K562 (cell line): ENCODE results near the gene SLC35G4. TPM values are rescaled to one million over a fixed set of nuclear protein-coding genes. Genes with fewer than 3 reads are reported as not detected.

Experiments
- ATAC-seq: fragments of 200-7000 bp; cut with Tn5 transposase; 3 replicates; pipeline ENCODE4 v1.9.1; 2020; ENCODE audit warnings: moderate library complexity
- BruUV-seq: library from RNA; stranded (reverse); fragments of 400-500 nt; replicated peaks from 2 replicates; lab custom pipeline; 2021; lab: Mats Ljungman, UMichigan
- CTCF ChIA-PET: fragments of 300-600 bp; formaldehyde crosslinking; extraction: SDS; loops from one replicate; lab custom pipeline; 2021; ENCODE audit warnings: low intra/inter-chr PET ratio; lab: Yijun Ruan, JAX
- POLR2A ChIA-PET: fragments of 300-600, 350-650 bp; sonication (Branson Sonifier 250); formaldehyde crosslinking; extraction: SDS; loops from one replicate; lab custom pipeline; 2021; ENCODE audit warnings: antibody characterized with exemption, inconsistent platforms; lab: Yijun Ruan, JAX
- DNase-seq, 4 experiments: peaks; one replicate each; pipeline versions ENCODE4 v3.0.0 to v3.0.0-alpha.2; 2011 to 2018; ENCODE audit warnings: low spot score in 3 of 4, mixed read lengths in 3 of 4; ENCODE audit errors: extremely low read depth in 1 of 4
- FAIRE-seq: peaks from 2 replicates; lab custom pipeline; 2011; peaks lifted over from hg19 to GRCh38; lab: Jason Lieb, UNC
- H2AFZ ChIP-seq: 2 replicates; pipeline ENCODE4 v1.6.0; 2011; ENCODE audit warnings: low read depth, low read length, control low read depth, inconsistent platforms
- H3K27ac ChIP-seq: fragments of 200-600 bp; 3 replicates; pipeline ENCODE4 v1.8.0; 2011; ENCODE audit warnings: low read depth, mild to moderate bottlenecking, control low read depth, inconsistent platforms, low read length, moderate library complexity, mixed read lengths; ENCODE audit errors: extremely low read depth
- H3K27me3 ChIP-seq, 2 experiments: fragments of 300-600 bp in 1 of 2; 2 replicates in 1 of 2; 3 replicates in 1 of 2; pipeline versions ENCODE4 v1.6.0 to v1.8.0; 2011; ENCODE audit warnings: inconsistent platforms in 2 of 2, low read length in 2 of 2, mild to moderate bottlenecking in 1 of 2, mixed read lengths in 1 of 2, moderate library complexity in 1 of 2; ENCODE audit not compliant: control insufficient read depth in 2 of 2, insufficient read depth in 2 of 2
- H3K36me3 ChIP-seq: fragments of 300-600 bp; 3 replicates; pipeline ENCODE4 v1.8.0; 2011; ENCODE audit warnings: mild to moderate bottlenecking, low read length, inconsistent platforms; ENCODE audit not compliant: control insufficient read depth, insufficient read depth
- H3K4me1 ChIP-seq, 2 experiments: fragments of 200-600 bp in 1 of 2; replicated peaks in 1 of 2; 2 replicates in 1 of 2; 3 replicates in 1 of 2; pipeline versions ENCODE4 v1.5.1 to v1.8.0; 2011; ENCODE audit warnings: inconsistent platforms in 2 of 2, low read length in 2 of 2, mild to moderate bottlenecking in 1 of 2, mixed read lengths in 1 of 2, moderate library complexity in 1 of 2; ENCODE audit not compliant: control insufficient read depth in 2 of 2, insufficient read depth in 2 of 2
- H3K4me2 ChIP-seq: 2 replicates; pipeline ENCODE4 v1.6.1; 2011; ENCODE audit warnings: low read length, control low read depth, inconsistent platforms, mixed read lengths; ENCODE audit not compliant: insufficient read depth
- H3K4me3 ChIP-seq: fragments of 200-600 bp; sonication (generic), shearing (Covaris generic); 2 replicates; pipeline ENCODE4 v1.5.1; 2016; ENCODE audit warnings: control low read depth, inconsistent platforms
- H3K79me2 ChIP-seq: fragments of 200-600 bp; 3 replicates; pipeline ENCODE4 v1.8.0; 2011; ENCODE audit warnings: low read length, inconsistent platforms; ENCODE audit not compliant: control insufficient read depth, insufficient read depth
- H3K9ac ChIP-seq, 2 experiments: 2 replicates each; pipeline versions ENCODE4 v1.6.0 to v1.6.1; 2011; ENCODE audit warnings: low read depth in 2 of 2, low read length in 2 of 2, control low read depth in 1 of 2, inconsistent platforms in 1 of 2, mild to moderate bottlenecking in 1 of 2, mixed read lengths in 1 of 2; ENCODE audit not compliant: insufficient read depth in 1 of 2
- H3K9me1 ChIP-seq: one replicate; pipeline ENCODE4 v1.6.0; 2011; ENCODE audit warnings: inconsistent platforms, mild to moderate bottlenecking, low read length, moderate library complexity; ENCODE audit not compliant: control insufficient read depth, insufficient read depth
- H3K9me3 ChIP-seq: replicated peaks from 2 replicates; pipeline ENCODE4 v1.5.1; 2011; ENCODE audit warnings: low read depth, low read length, inconsistent platforms; ENCODE audit not compliant: control insufficient read depth, insufficient read depth
- H4K20me1 ChIP-seq: replicated peaks from 2 replicates; pipeline ENCODE4 v1.6.1; 2011; ENCODE audit warnings: low read length, inconsistent platforms, mixed read lengths; ENCODE audit not compliant: control insufficient read depth, insufficient read depth
- CC2D1A ChIP-seq: fragments of 450-650 bp; IDR thresholded peaks from 2 replicates; pipeline ENCODE4 v1.6.1; 2017; ENCODE audit warnings: mild to moderate bottlenecking
- DDX20 ChIP-seq: fragments of 450-650 bp; IDR thresholded peaks from 2 replicates; pipeline ENCODE4 v1.6.1; 2016; ENCODE audit warnings: missing genetic modification characterization, low read depth, mild to moderate bottlenecking, missing compliant biosample characterization, moderate library complexity
- GABPB1 ChIP-seq: sonication (generic); formaldehyde crosslinking; IDR thresholded peaks from 2 replicates; pipeline ENCODE4 v1.8.0; 2022; ENCODE audit warnings: mild to moderate bottlenecking, missing genetic modification reagents
- NFIC ChIP-seq: fragments of 450-650 bp; IDR thresholded peaks from 2 replicates; pipeline ENCODE4 v1.6.1; 2017; ENCODE audit warnings: mild to moderate bottlenecking, inconsistent platforms
- POLR2AphosphoS5 ChIP-seq: IDR thresholded peaks from 2 replicates; pipeline ENCODE4 v1.6.1; 2011; ENCODE audit warnings: mild to moderate bottlenecking, low read depth, low read length, moderate library complexity; ENCODE audit not compliant: control insufficient read depth, insufficient read depth
- SAFB2 ChIP-seq: fragments of 200-400 bp; formaldehyde crosslinking; IDR thresholded peaks from 2 replicates; pipeline ENCODE4 v1.6.1; 2018; ENCODE audit warnings: borderline replicate concordance, low read length, low read depth, moderate library complexity; ENCODE audit not compliant: severe bottlenecking
- STAT5A ChIP-seq: IDR thresholded peaks from 2 replicates; pipeline ENCODE4 v1.6.1; 2012; ENCODE audit warnings: low read length, inconsistent platforms, borderline replicate concordance
- ZKSCAN3 ChIP-seq: fragments of 250-450 bp; sonication (Bioruptor Pico); IDR thresholded peaks from 2 replicates; pipeline ENCODE4 v1.4.0; 2020
- ZNF277 ChIP-seq: fragments of 250-450 bp; sonication (Bioruptor Pico); IDR thresholded peaks from 2 replicates; pipeline ENCODE4 v1.8.0; 2022; ENCODE audit warnings: inconsistent platforms, mild to moderate bottlenecking, moderate library complexity, borderline replicate concordance
- ZNF282 ChIP-seq: sonication (generic); formaldehyde crosslinking; IDR thresholded peaks from 2 replicates; pipeline ENCODE4 v1.8.1; 2023; ENCODE audit warnings: missing genetic modification reagents
- WGBS: fragments of 100-300 bp; shearing (Covaris generic); methylation state at CpG from one replicate; pipeline ENCODE4 v1.1.6; 2016; ENCODE audit warnings: low coverage, mixed read lengths; ENCODE audit not compliant: insufficient coverage; ENCODE audit errors: missing lambda C conversion rate; 5-methylcytosine and 5-hydroxymethylcytosine counted together
- in situ Hi-C: fragments of 300-500 bp; cut with MboI; formaldehyde crosslinking; loops from 4 replicates; pipeline ENCODE4 v1.15.0; 2018; ENCODE audit warnings: inconsistent platforms, mixed read lengths
- intact Hi-C: fragments of 100-400 bp; cut with micrococcal nuclease; formaldehyde crosslinking; loops from 2 replicates; pipeline ENCODE4 v1.14.2; 2022
- polyA plus RNA-seq, 8 experiments: library from polyadenylated mRNA; depleted of rRNA in 4 of 8; stranded (reverse) in 5 of 8; unstranded in 3 of 8; fragments of >200 nt; fragmentation: Nextera tagmentation in 2 of 8; fragmentation: Illumina TruSeq in 1 of 8; extraction: Ambion mirVana in 2 of 8; extraction: Trizol in 1 of 8; gene quantifications; 2 replicates each; pipeline versions ENCODE4 v1.2.1 to v1.2.3, GENCODE V29; 2011 to 2014; ENCODE audit warnings: inconsistent platforms in 1 of 8, missing spikeins in 1 of 8
- total RNA-seq, 7 experiments: library from RNA; depleted of rRNA in 6 of 7; stranded (reverse); fragments of >200 nt in 6 of 7; fragmentation: Illumina TruSeq in 2 of 7; extraction: Trizol in 2 of 7; gene quantifications; 2 replicates each; pipeline versions ENCODE4 v1.2.1 to v1.2.3, GENCODE V29; 2011 to 2021; ENCODE audit warnings: low replicate concordance in 1 of 7
- TF ChIP-seq, protein P1 (sequence below): conservative IDR thresholded peaks from 2 replicates; pipeline ENCODE4 v1.6.1; 2011; ENCODE audit warnings: low read depth, mild to moderate bottlenecking, low read length; ENCODE audit not compliant: control insufficient read depth

The SLC35G4 gene
- total and polyA plus RNA-seq, 9 of the 15 experiments (the other 6 are each of a cell fraction or from before 2014, with no cell fraction given) = not detected

DNA sequence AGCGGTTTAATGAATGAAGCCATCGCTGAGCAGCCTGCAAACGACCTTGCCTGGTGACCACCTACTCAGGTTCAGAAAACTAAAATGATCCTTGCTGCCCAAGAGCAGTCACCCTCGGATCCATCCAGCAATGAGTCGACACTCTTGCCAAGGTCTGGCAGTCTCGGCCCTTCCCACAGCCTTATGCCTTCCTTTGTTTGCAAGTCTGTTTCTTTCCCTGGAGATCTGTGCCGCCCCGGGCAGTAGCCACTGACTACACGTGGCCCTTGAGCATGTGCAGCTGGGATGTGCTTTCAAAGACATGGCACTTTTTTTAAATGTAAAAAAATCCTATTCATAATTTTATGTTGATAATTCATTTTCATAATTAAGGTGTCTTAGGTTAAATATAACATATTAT is 37.2 kb upstream of the SLC35G4 start:
- Histone ChIP-seq H3K27ac (no peak overlapping the region), H3K36me3 (no peaks in the 10 kb centered on the region), H2AFZ (no peak overlapping the region), H3K4me3 (no peak overlapping the region), H3K4me1 (no peaks in the 10 kb centered on the region), H4K20me1 (no peaks in the 10 kb centered on the region), H3K9me3 (no peaks in the 10 kb centered on the region), H3K79me2 (no peaks in the 10 kb centered on the region), H3K9me1 (no peaks in the 10 kb centered on the region), H3K27me3 (peaks cover 0 to 10% of the 10 kb centered on the region in 2 experiments; a peak in 2 of 5 replicates), H3K4me2 (no peak overlapping the region), H3K9ac (no peak overlapping the region)
- in situ Hi-C loops = loop anchor here (25.0 kb wide), 1 partner anchor 1010 kb away; no protein-coding TSS in a partner anchor
- DNase-seq (no peak), FAIRE-seq (no peak), ATAC-seq (no peak)
- ChIA-PET POLR2A (no interaction called here), CTCF (no interaction called here)
- TF ChIP-seq ZNF277 (CRISPR knock-in tag) (no peak), STAT5A (no peak), POLR2AphosphoS5 (no peak), NFIC (no peak), ZKSCAN3 (CRISPR knock-in tag) (no peak), SAFB2 (no peak), CC2D1A (no peak), GABPB1 (CRISPR knock-in tag) (no peak), DDX20 (tag) (no peak), ZNF282 (CRISPR knock-in tag) (no peak)
- TF ChIP-seq, protein P1, sequence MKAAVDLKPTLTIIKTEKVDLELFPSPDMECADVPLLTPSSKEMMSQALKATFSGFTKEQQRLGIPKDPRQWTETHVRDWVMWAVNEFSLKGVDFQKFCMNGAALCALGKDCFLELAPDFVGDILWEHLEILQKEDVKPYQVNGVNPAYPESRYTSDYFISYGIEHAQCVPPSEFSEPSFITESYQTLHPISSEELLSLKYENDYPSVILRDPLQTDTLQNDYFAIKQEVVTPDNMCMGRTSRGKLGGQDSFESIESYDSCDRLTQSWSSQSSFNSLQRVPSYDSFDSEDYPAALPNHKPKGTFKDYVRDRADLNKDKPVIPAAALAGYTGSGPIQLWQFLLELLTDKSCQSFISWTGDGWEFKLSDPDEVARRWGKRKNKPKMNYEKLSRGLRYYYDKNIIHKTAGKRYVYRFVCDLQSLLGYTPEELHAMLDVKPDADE = no peak
- WGBS = 0% methylated on average over 9 of the region's 9 CpGs
- BruUV-seq = no TSS peak
- intact Hi-C loops = no loop called here
